ENCODE data around the gene BRINP2. TPM values are rescaled to one million over a fixed set of nuclear protein-coding genes. Genes with fewer than 3 reads are reported as not detected.

BRINP2 gene
- total and polyA plus RNA-seq, 2 of the 4 experiments (the other 2 are of a cell fraction), result not detected

GRCh38 chr1:177257576-177257975, 86.8 kb downstream of the BRINP2 start:
- H3K14ac ChIP-seq (replicated peaks; ENCODE audit: low read depth, low read length), result no peak overlapping the region
- H3K4me3 ChIP-seq (ENCODE audit: insufficient read depth, low read depth, low read length), result no peak overlapping the region
- no peak overlapping the region for H4K91ac ChIP-seq (ENCODE audit: insufficient read depth, low read depth, low read length)
- H3K27me3 ChIP-seq (ENCODE audit: control insufficient read depth, insufficient read depth, low read length), result no peaks in the 10 kb centered on the region; the same call in 1 of the 2 replicates
- H3K23ac ChIP-seq (ENCODE audit: low read depth, low read length), result no peak overlapping the region
- H4K8ac ChIP-seq (ENCODE audit: low read depth in 2 of 2, low read length in 2 of 2), result no peak overlapping the region
- H3K36me3 ChIP-seq (ENCODE audit: control insufficient read depth, insufficient read depth, low read length), result no peaks in the 10 kb centered on the region
- no peaks in the 10 kb centered on the region for H4K20me1 ChIP-seq (ENCODE audit: insufficient read depth, low read length)
- no peaks in the 10 kb centered on the region for H3K79me1 ChIP-seq (ENCODE audit: low read depth in 1 of 2, low read length in 2 of 2)
- H3K9me3 ChIP-seq (ENCODE audit: control insufficient read depth, insufficient read depth, low read length), result no peaks in the 10 kb centered on the region
- no peak overlapping the region for H2AK5ac ChIP-seq (ENCODE audit: low read depth, low read length)
- no peak overlapping the region for H2BK15ac ChIP-seq (ENCODE audit: low read depth, low read length)
- no peak overlapping the region for H4K5ac ChIP-seq (ENCODE audit: low read depth, low read length)
- ChIA-PET POLR2A (ENCODE audit: unreplicated experiment) (interaction anchor here (0.5 kb wide), 1 partner anchor 14 kb away, joined by 3 read pairs; no protein-coding TSS in a partner anchor), CTCF (no interaction called here)
- H3K4me1 ChIP-seq (ENCODE audit: control insufficient read depth, insufficient read depth, low read length), result peaks cover 3% of the 10 kb centered on the region
- H2BK20ac ChIP-seq (ENCODE audit: low read depth, low read length), result no peak overlapping the region
- dilution Hi-C loops (cut with HindIII; ENCODE audit: low sequenced_read_pairs, unreplicated experiment) (no loop called here), intact Hi-C loops (cut with micrococcal nuclease) (loop anchor here (5.0 kb wide), 1 partner anchor 50 kb away; no protein-coding TSS in a partner anchor), in situ Hi-C loops (cut with MboI; ENCODE audit: low sequenced_read_pairs) (no loop called here)
- H3K27ac ChIP-seq (ENCODE audit: insufficient read depth, low read length), result no peak overlapping the region
- H2AFZ ChIP-seq (replicated peaks; ENCODE audit: low read length, poor library complexity), result no peak overlapping the region
- H3K4me2 ChIP-seq (ENCODE audit: low read depth, low read length), result no peak overlapping the region
- H3K9ac ChIP-seq (ENCODE audit: low read depth, low read length), result no peak overlapping the region
- WGBS, 2 experiments (ENCODE audit: extremely low coverage in 2 of 2, insufficient read length in 1 of 2), result 85% methylated on average over 3 of the region's 4 CpGs; no CpG with 5 or more reads in 1 of the 2 experiments
- no peak overlapping the region for H2AK9ac ChIP-seq (replicated peaks; ENCODE audit: low read depth, low read length, poor library complexity)
- H3K9me1 ChIP-seq (ENCODE audit: insufficient read depth, low read length), result no peaks in the 10 kb centered on the region
- no peak overlapping the region for H3K4ac ChIP-seq (ENCODE audit: low read depth, low read length)
- H3K56ac ChIP-seq (ENCODE audit: extremely low read depth, insufficient read depth, low read length), result no peak overlapping the region
- H2BK5ac ChIP-seq (ENCODE audit: low read depth, low read length, poor library complexity, severe bottlenecking), result no peak overlapping the region
- ATAC-seq (ENCODE audit: low read depth), result no peak
- no peak for DNase-seq
- no TSS peak for BruUV-seq (replicated peaks)
- no peak overlapping the region for H2BK120ac ChIP-seq (ENCODE audit: low read depth, low read length)
- no peak overlapping the region for H3K18ac ChIP-seq (ENCODE audit: low read depth, low read length)
- no peak for TF ChIP-seq RCOR1 (IDR thresholded peaks at IDR 0.05; ENCODE audit: insufficient replicate concordance, low read length)
- no peak for TF ChIP-seq RAD21 (IDR thresholded peaks at IDR 0.05; ENCODE audit: low read length)

Data from IMR-90 (cell line).